Testis (tissue), 3 donors: Measurements from ENCODE around the gene PRPF6. TPM values are rescaled to one million over a fixed set of nuclear protein-coding genes. Genes with fewer than 3 reads are reported as not detected.

Experiments used
- DNase-seq: peaks from one replicate; pipeline ENCODE4 v3.0.0-alpha.2; 2019
- H3K27ac ChIP-seq, 2 donors: fragments of 200-600 bp; sonication (generic); one replicate each; pipeline ENCODE4 v1.5.1; 2019
- H3K27me3 ChIP-seq: fragments of 200-600 bp; sonication (generic); one replicate; pipeline ENCODE4 v1.5.1; 2019
- H3K36me3 ChIP-seq: fragments of 200-600 bp; sonication (generic); one replicate; pipeline ENCODE4 v1.5.1; 2017; ENCODE audit warnings: low read depth; ENCODE audit errors: missing control alignments
- H3K4me1 ChIP-seq: fragments of 200-600 bp; sonication (generic); one replicate; pipeline ENCODE4 v1.5.1; 2019
- H3K4me3 ChIP-seq, 2 donors: fragments of 200-600 bp; sonication (generic); one replicate each; pipeline ENCODE4 v1.5.1; 2017 to 2019
- H3K9me3 ChIP-seq: fragments of 200-600 bp; sonication (generic); one replicate; pipeline ENCODE4 v1.5.1; 2017
- POLR2A ChIP-seq: fragments of 450-650 bp; IDR thresholded peaks from one replicate; pipeline ENCODE4 v1.6.1; 2017; ENCODE audit warnings: antibody characterized with exemption, mild to moderate bottlenecking, moderate library complexity
- WGBS, 2 donors: methylation state at CpG; one replicate each; pipeline ENCODE4 v1.1.5; 2018; 5-methylcytosine and 5-hydroxymethylcytosine counted together
- intact Hi-C: fragments of 100-400 bp; cut with DNase I; formaldehyde crosslinking; loops from one replicate; pipeline ENCODE4 v1.15.1; 2023; ENCODE audit warnings: low total_unique reads
- polyA plus RNA-seq: library from polyadenylated mRNA; stranded (reverse); fragments of 350-450 nt; fragmentation: Illumina TruSeq; extraction: RNeasy Lipid Tissue Mini Kit (QIAGEN cat#74804); gene quantifications from one replicate; pipeline ENCODE4 v1.2.3, GENCODE V29; 2014; ENCODE audit warnings: low read depth, low replicate concordance; ENCODE audit not compliant: insufficient read depth
- total RNA-seq, 2 donors: library from RNA; depleted of rRNA; stranded (reverse); fragments of >200 nt; gene quantifications; one replicate each; pipeline ENCODE4 v1.2.3, GENCODE V29; 2016
- TF ChIP-seq, protein P1 (sequence below), 3 experiments: fragments of 450-650 bp in 2 of 3; fragments of 200-600 bp in 1 of 3; sonication (generic) in 1 of 3; IDR thresholded peaks; one replicate each; pipeline ENCODE4 v1.5.1; 2016 to 2019; ENCODE audit warnings: antibody characterized with exemption in 3 of 3, mild to moderate bottlenecking in 2 of 3, moderate library complexity in 1 of 3

PRPF6 gene
- total and polyA plus RNA-seq, 3 donors from 2014 or later = 106 to 114 (median 107) TPM

DNA sequence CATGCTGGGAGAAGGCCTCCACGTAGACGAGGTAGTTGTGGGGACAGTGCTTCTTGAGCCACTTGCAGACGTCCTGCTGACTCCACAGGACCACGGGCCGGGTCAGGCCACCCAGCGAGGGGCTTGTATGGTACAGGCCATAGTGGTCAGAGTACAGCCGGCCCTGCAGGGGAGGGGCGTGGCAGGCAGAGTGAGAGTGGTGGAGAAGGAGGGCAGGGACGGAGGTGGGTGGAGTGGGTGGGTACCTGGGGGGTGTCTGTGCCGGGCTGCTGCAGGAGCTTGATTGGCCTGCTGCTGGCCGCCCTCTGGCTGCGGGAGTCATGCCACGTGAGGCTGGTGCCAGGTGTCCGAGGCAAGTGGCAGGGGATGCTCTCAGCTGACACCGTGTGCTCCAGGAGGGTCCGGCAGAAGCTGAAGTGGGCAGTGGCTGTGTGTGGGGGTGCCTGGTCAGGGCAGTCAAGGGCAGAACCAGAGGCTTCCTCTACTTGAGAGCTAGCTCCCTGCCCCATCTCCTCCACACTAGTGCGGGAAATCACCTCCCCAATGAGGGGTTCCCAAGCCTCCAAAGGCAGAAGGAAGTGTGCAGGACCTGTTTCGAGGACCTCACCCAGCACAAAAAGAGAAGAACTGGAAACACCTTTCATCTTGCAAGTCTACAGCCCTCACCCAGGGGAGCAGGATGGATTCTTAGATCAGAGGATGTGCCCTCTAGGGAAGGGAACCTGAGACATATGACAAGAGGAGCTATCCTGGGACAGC lies 3.8 kb upstream of the PRPF6 start:
- intact Hi-C loops = loop anchor here (5.0 kb wide), 1 partner anchor 440 kb away; the partner anchor contains the start of gene PTK6
- Histone ChIP-seq H3K27me3 (no peaks in the 10 kb centered on the region), H3K36me3 (no peaks in the 10 kb centered on the region), H3K4me1 (peaks cover 24% of the 10 kb centered on the region), H3K9me3 (no peaks in the 10 kb centered on the region), H3K4me3 (no peak overlapping the region), H3K27ac (no peak overlapping the region)
- DNase-seq = no peak
- WGBS, 2 donors = 81 to 82% methylated on average over 17 to 18 of the region's 18 CpGs
- no peak for TF ChIP-seq POLR2A
- TF ChIP-seq, protein P1, sequence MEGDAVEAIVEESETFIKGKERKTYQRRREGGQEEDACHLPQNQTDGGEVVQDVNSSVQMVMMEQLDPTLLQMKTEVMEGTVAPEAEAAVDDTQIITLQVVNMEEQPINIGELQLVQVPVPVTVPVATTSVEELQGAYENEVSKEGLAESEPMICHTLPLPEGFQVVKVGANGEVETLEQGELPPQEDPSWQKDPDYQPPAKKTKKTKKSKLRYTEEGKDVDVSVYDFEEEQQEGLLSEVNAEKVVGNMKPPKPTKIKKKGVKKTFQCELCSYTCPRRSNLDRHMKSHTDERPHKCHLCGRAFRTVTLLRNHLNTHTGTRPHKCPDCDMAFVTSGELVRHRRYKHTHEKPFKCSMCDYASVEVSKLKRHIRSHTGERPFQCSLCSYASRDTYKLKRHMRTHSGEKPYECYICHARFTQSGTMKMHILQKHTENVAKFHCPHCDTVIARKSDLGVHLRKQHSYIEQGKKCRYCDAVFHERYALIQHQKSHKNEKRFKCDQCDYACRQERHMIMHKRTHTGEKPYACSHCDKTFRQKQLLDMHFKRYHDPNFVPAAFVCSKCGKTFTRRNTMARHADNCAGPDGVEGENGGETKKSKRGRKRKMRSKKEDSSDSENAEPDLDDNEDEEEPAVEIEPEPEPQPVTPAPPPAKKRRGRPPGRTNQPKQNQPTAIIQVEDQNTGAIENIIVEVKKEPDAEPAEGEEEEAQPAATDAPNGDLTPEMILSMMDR (IDR thresholded peaks at IDR 0.05) = no peak

- peaks cover 29% of the 10 kb centered on the region for H3K4me1 ChIP-seq
- no peak for DNase-seq
- H3K27ac ChIP-seq = no peak overlapping the region
- 78 to 81% methylated on average over 3 to 16 of the region's 16 CpGs for WGBS, 2 donors
- no peaks in the 10 kb centered on the region for H3K9me3 ChIP-seq
- H3K36me3 ChIP-seq = no peaks in the 10 kb centered on the region
- TF ChIP-seq POLR2A = no peak
- TF ChIP-seq, protein P1 (IDR thresholded peaks at IDR 0.05) = no peak
- no peak overlapping the region for H3K4me3 ChIP-seq
- no peaks in the 10 kb centered on the region for H3K27me3 ChIP-seq
- intact Hi-C loops = loop anchor here (5.0 kb wide), 1 partner anchor 441 kb away; the partner anchor contains the start of gene PTK6
These were observed 3.1 kb upstream of the PRPF6 start for GRCh38 chr20:63977739-63978276.

GRCh38 chr20:63978319-63979228 lies 2.4 kb upstream of the PRPF6 start:
- TF ChIP-seq POLR2A = no peak
- TF ChIP-seq, protein P1 (IDR thresholded peaks at IDR 0.05) = no peak
- intact Hi-C loops = loop anchor here (5.0 kb wide), 1 partner anchor 441 kb away; the partner anchor contains the start of gene PTK6
- peak overlapping the region; percentile 42 to 64 for H3K4me3 ChIP-seq
- H3K9me3 ChIP-seq = no peaks in the 10 kb centered on the region
- 9 to 21% methylated on average over 3 to 48 of the region's 52 CpGs for WGBS, 2 donors
- peak; percentile 72 for DNase-seq
- H3K27me3 ChIP-seq = no peaks in the 10 kb centered on the region
- H3K27ac ChIP-seq = no peak overlapping the region
- H3K4me1 ChIP-seq = peaks cover 29% of the 10 kb centered on the region
- no peaks in the 10 kb centered on the region for H3K36me3 ChIP-seq

GRCh38 chr20:63979229-63979556 lies 1.7 kb upstream of the PRPF6 start:
- Histone ChIP-seq H3K36me3 (no peaks in the 10 kb centered on the region), H3K4me3 (peak overlapping the region; percentile 42 to 64), H3K4me1 (peaks cover 29% of the 10 kb centered on the region), H3K27me3 (no peaks in the 10 kb centered on the region), H3K27ac (no peak overlapping the region), H3K9me3 (no peaks in the 10 kb centered on the region)
- intact Hi-C loops = loop anchor here (5.0 kb wide), 1 partner anchor 442 kb away; the partner anchor contains the start of gene PTK6
- DNase-seq = no peak
- TF ChIP-seq, protein P1 (IDR thresholded peaks at IDR 0.05) = no peak
- no peak for TF ChIP-seq POLR2A
- no CpG with 5 or more reads among the region's 47 CpGs for WGBS, 2 donors
